ENCODE data around the gene GUCY2C.

- no peak for TF ChIP-seq CTCF (IDR thresholded peaks at IDR 0.05; ENCODE audit: insufficient read depth, low read length, poor library complexity, severe bottlenecking)
- no peak for TF ChIP-seq EZH2phosphoT487 (conservative IDR thresholded peaks at IDR 0.05; ENCODE audit: low read length)
Measured at GRCh38 chr12:14591719-14592118, 104.7 kb downstream of the GUCY2C start.

Data from SU-DHL-6 (cell line).